Measurements from ENCODE around the gene DMRTC1B.
"Not testable (repeated sequence)": the region's sequence is repeated elsewhere in the genome, so short reads cannot be mapped to it uniquely, and the experiment has no call there.

DNA sequence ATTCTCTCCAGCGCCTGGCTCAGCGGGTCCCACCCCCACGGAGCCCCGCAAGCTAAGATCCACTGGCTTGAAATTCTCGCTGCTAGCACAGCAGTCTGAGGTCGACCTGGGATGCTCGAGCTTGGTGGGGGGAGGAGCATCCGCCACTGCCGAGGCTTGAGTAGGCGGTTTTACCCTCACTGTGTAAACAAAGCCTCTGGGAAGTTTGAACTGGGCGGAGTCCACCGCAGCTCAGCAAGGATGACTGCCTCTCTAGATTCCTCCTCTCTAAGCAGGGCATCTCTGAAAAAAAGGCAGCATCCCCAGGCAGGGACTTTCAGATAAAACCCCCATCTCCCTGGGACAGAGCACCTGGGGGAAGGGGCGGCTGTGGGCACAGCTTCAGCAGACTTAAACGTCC lies 113.0 kb downstream of the DMRTC1B start:
- TF ChIP-seq, protein P1, sequence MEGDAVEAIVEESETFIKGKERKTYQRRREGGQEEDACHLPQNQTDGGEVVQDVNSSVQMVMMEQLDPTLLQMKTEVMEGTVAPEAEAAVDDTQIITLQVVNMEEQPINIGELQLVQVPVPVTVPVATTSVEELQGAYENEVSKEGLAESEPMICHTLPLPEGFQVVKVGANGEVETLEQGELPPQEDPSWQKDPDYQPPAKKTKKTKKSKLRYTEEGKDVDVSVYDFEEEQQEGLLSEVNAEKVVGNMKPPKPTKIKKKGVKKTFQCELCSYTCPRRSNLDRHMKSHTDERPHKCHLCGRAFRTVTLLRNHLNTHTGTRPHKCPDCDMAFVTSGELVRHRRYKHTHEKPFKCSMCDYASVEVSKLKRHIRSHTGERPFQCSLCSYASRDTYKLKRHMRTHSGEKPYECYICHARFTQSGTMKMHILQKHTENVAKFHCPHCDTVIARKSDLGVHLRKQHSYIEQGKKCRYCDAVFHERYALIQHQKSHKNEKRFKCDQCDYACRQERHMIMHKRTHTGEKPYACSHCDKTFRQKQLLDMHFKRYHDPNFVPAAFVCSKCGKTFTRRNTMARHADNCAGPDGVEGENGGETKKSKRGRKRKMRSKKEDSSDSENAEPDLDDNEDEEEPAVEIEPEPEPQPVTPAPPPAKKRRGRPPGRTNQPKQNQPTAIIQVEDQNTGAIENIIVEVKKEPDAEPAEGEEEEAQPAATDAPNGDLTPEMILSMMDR (IDR thresholded peaks at IDR 0.05): not testable (repeated sequence)
- TF ChIP-seq POLR2A (IDR thresholded peaks at IDR 0.05): not testable (repeated sequence)
